Fibroblast of mammary gland (primary cell): ENCODE data around the gene SNRNP48.

Experiments
- DNase-seq: peaks from one replicate; pipeline ENCODE4 v3.0.0-alpha.2; 2010; ENCODE audit warnings: low read depth
- H3K4me3 ChIP-seq: 2 replicates; pipeline ENCODE4 v1.5.1; 2011; ENCODE audit warnings: low read depth, mild to moderate bottlenecking, low read length, moderate library complexity; ENCODE audit not compliant: control insufficient read depth
- CTCF ChIP-seq: conservative IDR thresholded peaks from 2 replicates; pipeline ENCODE4 v1.5.1; 2011; ENCODE audit warnings: low read depth, low read length, inconsistent platforms; ENCODE audit not compliant: control insufficient read depth, insufficient read depth

SNRNP48 gene

GRCh38 chr6:7615611-7616383 lies 25.8 kb downstream of the SNRNP48 start:
- TF ChIP-seq CTCF = peak; percentile 89
- no peak overlapping the region for H3K4me3 ChIP-seq
- DNase-seq = peak; percentile 71

- no peak for TF ChIP-seq CTCF
- DNase-seq = peak; percentile 82
- no peak overlapping the region for H3K4me3 ChIP-seq
Observed at GRCh38 chr6:7617801-7618764, 28.1 kb downstream of the SNRNP48 start.

GRCh38 chr6:7621761-7622160 lies 31.8 kb downstream of the SNRNP48 start:
- H3K4me3 ChIP-seq = no peak overlapping the region
- DNase-seq = peak; percentile 78
- no peak for TF ChIP-seq CTCF

GRCh38 chr6:7624796-7625710 lies 35.1 kb downstream of the SNRNP48 start:
- no peak for TF ChIP-seq CTCF
- H3K4me3 ChIP-seq = no peak overlapping the region
- DNase-seq = no peak

- peak; percentile 87 for DNase-seq
- TF ChIP-seq CTCF = no peak
Observed at GRCh38 chr6:7628479-7628878, 38.5 kb downstream of the SNRNP48 start.

GRCh38 chr6:7628909-7629308 lies 38.9 kb downstream of the SNRNP48 start:
- H3K4me3 ChIP-seq = no peak overlapping the region
- peak; percentile 57 for DNase-seq
- no peak for TF ChIP-seq CTCF

More at GRCh38 chr6:7628479-7628878, 38.5 kb downstream of the SNRNP48 start:
- H3K4me3 ChIP-seq = no peak overlapping the region
